Right ventricle myocardium superior (tissue), 1 donor: ENCODE measurements around the gene CTDSPL. TPM values are rescaled to one million over a fixed set of nuclear protein-coding genes. Genes with fewer than 3 reads are reported as not detected.
A peak's percentile ranks its signal among the peaks of the same experiment; 100 is the strongest.
"Not testable (repeated sequence)": the region's sequence is repeated elsewhere in the genome, so short reads cannot be mapped to it uniquely, and the experiment has no call there.

Experiments used
- ATAC-seq: fragments of 200-7000 bp; cut with Tn5 transposase; one replicate; pipeline ENCODE4 v1.9.1; 2020; ENCODE audit warnings: mild to moderate bottlenecking; ENCODE audit not compliant: poor library complexity
- DNase-seq: peaks from one replicate; pipeline ENCODE4 v3.0.0-alpha.2; 2020
- intact Hi-C: fragments of 100-400 bp; cut with DNase I; formaldehyde crosslinking; loops from one replicate; pipeline ENCODE4 v1.11.2; 2022
- total RNA-seq: library from RNA; stranded (reverse); fragmentation: NEBNext Ultra II Directional; extraction: Animal tissue kit (Norgen Biotek cat#: 25700); gene quantifications from one replicate; pipeline ENCODE4 v1.2.1, GENCODE V29; 2021
- donor health status: DM: no; HTN: yes; CAD: no; lungs with severe emphysema.

CTDSPL gene
- total RNA-seq, 1 donor from 2014 or later: 46.0 TPM

GRCh38 chr3:37972056-37972455 is 110.4 kb downstream of the CTDSPL start:
- intact Hi-C loops, ATAC-seq: not testable (repeated sequence)

GRCh38 chr3:37973246-37974054 is 111.8 kb downstream of the CTDSPL start:
- intact Hi-C loops: no loop called here
- ATAC-seq: no peak
- DNase-seq: no peak

More at GRCh38 chr3:37972056-37972455, 110.4 kb downstream of the CTDSPL start:
- DNase-seq: not testable (repeated sequence)

GRCh38 chr3:37974121-37975083 is 112.7 kb downstream of the CTDSPL start:
- intact Hi-C loops: no loop called here
- ATAC-seq (peak; percentile 87), DNase-seq (peak; percentile 76)

GRCh38 chr3:37979541-37980461 is 118.1 kb downstream of the CTDSPL start:
- intact Hi-C loops: no loop called here
- no peak for ATAC-seq
- DNase-seq: no peak

GRCh38 chr3:37980462-37981347 is 119.0 kb downstream of the CTDSPL start:
- DNase-seq (no peak), ATAC-seq (no peak)
- intact Hi-C loops: no loop called here

- intact Hi-C loops: no loop called here
- DNase-seq (no peak), ATAC-seq (no peak)
These were observed 119.6 kb downstream of the CTDSPL start for GRCh38 chr3:37981348-37981664.

- ATAC-seq (no peak), DNase-seq (no peak)
- intact Hi-C loops: no loop called here
These were observed 120.7 kb downstream of the CTDSPL start for GRCh38 chr3:37982331-37982730.

- ATAC-seq (no peak), DNase-seq (no peak)
These were observed 122.4 kb downstream of the CTDSPL start for GRCh38 chr3:37984051-37984450.

GRCh38 chr3:37984596-37984995 is 122.9 kb downstream of the CTDSPL start:
- DNase-seq: no peak
- ATAC-seq: no peak
- intact Hi-C loops: no loop called here

More at GRCh38 chr3:37984051-37984450, 122.4 kb downstream of the CTDSPL start:
- intact Hi-C loops: no loop called here

GRCh38 chr3:37985637-37986320 is 124.1 kb downstream of the CTDSPL start:
- no peak for DNase-seq
- ATAC-seq: peak; percentile 76
- intact Hi-C loops: no loop called here

GRCh38 chr3:37986479-37987314 is 125.0 kb downstream of the CTDSPL start:
- no peak for ATAC-seq
- DNase-seq: no peak
- intact Hi-C loops: no loop called here

- DNase-seq (no peak), ATAC-seq (no peak)
- intact Hi-C loops: no loop called here
These were observed 125.6 kb downstream of the CTDSPL start for GRCh38 chr3:37987315-37987697.

GRCh38 chr3:37987751-37988179 is 126.1 kb downstream of the CTDSPL start:
- ATAC-seq: no peak

GRCh38 chr3:37988376-37988775 is 126.7 kb downstream of the CTDSPL start:
- DNase-seq, intact Hi-C loops, ATAC-seq: not testable (repeated sequence)

More at GRCh38 chr3:37987751-37988179, 126.1 kb downstream of the CTDSPL start:
- intact Hi-C loops: no loop called here
- DNase-seq: no peak

- no peak for ATAC-seq
- intact Hi-C loops: no loop called here
These were observed 127.3 kb downstream of the CTDSPL start for GRCh38 chr3:37988931-37989525.

More at GRCh38 chr3:37988931-37989525, 127.3 kb downstream of the CTDSPL start:
- DNase-seq: no peak
